Neural crest cell (in vitro differentiated cells): ENCODE data around the gene MTCH1. TPM values are rescaled to one million over a fixed set of nuclear protein-coding genes. Genes with fewer than 3 reads are reported as not detected.

Experiments used
- DNase-seq: peaks from one replicate; pipeline ENCODE4 v3.0.0; 2021; ENCODE audit warnings: low read depth, mixed read lengths, low spot score
- H3K27ac Mint-ChIP-seq: one replicate; pipeline ENCODE4 v1.8.0; 2021; ENCODE audit warnings: mild to moderate bottlenecking, mixed read lengths; ENCODE audit not compliant: unreplicated experiment
- H3K27me3 Mint-ChIP-seq: 2 replicates; pipeline ENCODE4 v1.8.0; 2021; ENCODE audit warnings: low read depth, mild to moderate bottlenecking, mixed read lengths
- H3K36me3 Mint-ChIP-seq: 2 replicates; pipeline ENCODE4 v1.8.0; 2021; ENCODE audit warnings: low read depth, mild to moderate bottlenecking, mixed read lengths
- H3K4me1 Mint-ChIP-seq: 2 replicates; pipeline ENCODE4 v1.8.0; 2021; ENCODE audit warnings: mixed read lengths
- H3K4me3 Mint-ChIP-seq: one replicate; pipeline ENCODE4 v1.8.0; 2021; ENCODE audit warnings: mild to moderate bottlenecking, mixed read lengths
- H3K9me3 Mint-ChIP-seq: 2 replicates; pipeline ENCODE4 v1.8.0; 2021; ENCODE audit warnings: mixed read lengths
- CTCF ChIP-seq: fragments of 200-600 bp; sonication (generic); conservative IDR thresholded peaks from 2 replicates; pipeline ENCODE4 v1.5.0; 2021; ENCODE audit warnings: antibody characterized with exemption, mild to moderate bottlenecking
- total RNA-seq: library from RNA; stranded (reverse); gene quantifications from 2 replicates; pipeline ENCODE4 v1.2.1, GENCODE V29; 2021

The MTCH1 gene
- total RNA-seq, 1 donor from 2014 or later = 193 TPM

GRCh38 chr6:36937896-36938295, 48.1 kb downstream of the MTCH1 start:
- no peak overlapping the region for H3K4me3 Mint-ChIP-seq
- no peaks in the 10 kb centered on the region for H3K36me3 Mint-ChIP-seq
- H3K4me1 Mint-ChIP-seq = no peaks in the 10 kb centered on the region
- H3K27ac Mint-ChIP-seq = no peak overlapping the region
- no peak for TF ChIP-seq CTCF
- no peaks in the 10 kb centered on the region for H3K9me3 Mint-ChIP-seq
- DNase-seq = no peak
- H3K27me3 Mint-ChIP-seq = no peaks in the 10 kb centered on the region

- H3K36me3 Mint-ChIP-seq = no peaks in the 10 kb centered on the region
- no peaks in the 10 kb centered on the region for H3K4me1 Mint-ChIP-seq
- H3K27ac Mint-ChIP-seq = no peak overlapping the region
- no peaks in the 10 kb centered on the region for H3K9me3 Mint-ChIP-seq
- H3K4me3 Mint-ChIP-seq = no peak overlapping the region
- H3K27me3 Mint-ChIP-seq = no peaks in the 10 kb centered on the region
- TF ChIP-seq CTCF = no peak
- no peak for DNase-seq
Measured at GRCh38 chr6:36936824-36937223, 49.2 kb downstream of the MTCH1 start.

- no peaks in the 10 kb centered on the region for H3K4me1 Mint-ChIP-seq
- no peak for DNase-seq
- no peaks in the 10 kb centered on the region for H3K27me3 Mint-ChIP-seq
Measured at GRCh38 chr6:36934901-36935300, 51.1 kb downstream of the MTCH1 start.

GRCh38 chr6:36933519-36933918, 52.5 kb downstream of the MTCH1 start:
- TF ChIP-seq CTCF = no peak
- no peak overlapping the region for H3K27ac Mint-ChIP-seq
- H3K4me1 Mint-ChIP-seq = no peaks in the 10 kb centered on the region
- no peak for DNase-seq
- H3K36me3 Mint-ChIP-seq = no peaks in the 10 kb centered on the region
- H3K4me3 Mint-ChIP-seq = no peak overlapping the region
- H3K27me3 Mint-ChIP-seq = no peaks in the 10 kb centered on the region
- H3K9me3 Mint-ChIP-seq = no peaks in the 10 kb centered on the region

More at GRCh38 chr6:36934901-36935300, 51.1 kb downstream of the MTCH1 start:
- H3K27ac Mint-ChIP-seq = no peak overlapping the region
- no peak overlapping the region for H3K4me3 Mint-ChIP-seq
- no peaks in the 10 kb centered on the region for H3K9me3 Mint-ChIP-seq
- no peaks in the 10 kb centered on the region for H3K36me3 Mint-ChIP-seq
- TF ChIP-seq CTCF = no peak

- Mint-ChIP-seq H3K4me3 (no peak overlapping the region), H3K4me1 (no peaks in the 10 kb centered on the region), H3K36me3 (no peaks in the 10 kb centered on the region), H3K27me3 (no peaks in the 10 kb centered on the region), H3K27ac (no peak overlapping the region), H3K9me3 (no peaks in the 10 kb centered on the region)
- DNase-seq = no peak
- no peak for TF ChIP-seq CTCF
Measured at GRCh38 chr6:36933102-36933501, 52.9 kb downstream of the MTCH1 start.

GRCh38 chr6:36930483-36930882, 55.5 kb downstream of the MTCH1 start:
- no peaks in the 10 kb centered on the region for H3K4me1 Mint-ChIP-seq
- H3K27ac Mint-ChIP-seq = no peak overlapping the region
- H3K9me3 Mint-ChIP-seq = no peaks in the 10 kb centered on the region
- no peak overlapping the region for H3K4me3 Mint-ChIP-seq
- TF ChIP-seq CTCF = no peak
- H3K27me3 Mint-ChIP-seq = no peaks in the 10 kb centered on the region
- no peak for DNase-seq
- no peaks in the 10 kb centered on the region for H3K36me3 Mint-ChIP-seq
